ENCODE measurements around the gene KCNH2. TPM values are rescaled to one million over a fixed set of nuclear protein-coding genes. Genes with fewer than 3 reads are reported as not detected.

KCNH2 gene
- total RNA-seq, 1 donor from 2014 or later: 0.99 TPM

- DNase-seq: no peak
Observed at GRCh38 chr7:150994838-150995510, 16.9 kb upstream of the KCNH2 start.

DNA sequence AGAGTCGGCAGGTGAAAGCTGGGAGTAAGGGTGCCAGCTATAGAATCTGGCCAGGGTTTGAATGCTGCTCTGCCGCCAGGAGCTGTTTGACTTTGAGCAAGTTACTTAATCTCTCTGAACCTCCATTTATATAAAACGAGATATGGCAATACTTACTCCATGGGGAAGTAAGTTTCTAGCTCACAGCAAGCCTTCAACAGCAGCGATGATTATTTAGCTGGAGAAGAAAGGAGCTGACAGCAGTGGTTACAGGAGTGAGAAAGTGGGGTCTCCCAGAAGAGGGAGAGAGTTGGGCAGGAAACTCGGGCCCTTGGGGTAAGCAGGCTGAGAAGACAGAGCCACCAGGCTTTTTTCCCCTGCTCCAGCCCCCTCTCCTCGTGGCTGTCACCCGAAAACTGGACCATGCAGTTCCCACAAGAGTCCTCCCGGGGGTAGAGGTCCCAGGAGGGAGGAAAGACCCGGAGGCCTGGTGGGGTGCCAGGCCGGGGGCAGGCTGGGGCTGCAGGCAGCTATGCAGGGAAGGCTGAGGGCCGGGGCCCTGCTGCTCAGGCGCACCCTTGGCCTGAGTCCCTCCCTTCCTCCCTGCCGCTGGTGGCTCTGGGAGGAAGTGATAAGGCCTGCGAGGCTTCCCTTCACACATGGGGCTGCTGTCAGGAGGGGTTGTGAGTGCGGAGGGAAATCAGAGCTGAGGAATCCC lies 16.2 kb upstream of the KCNH2 start:
- DNase-seq: no peak

GRCh38 chr7:150993511-150993910 lies 15.4 kb upstream of the KCNH2 start:
- DNase-seq: no peak

- DNase-seq: peak; percentile 25
Observed at GRCh38 chr7:150992833-150993302, 14.7 kb upstream of the KCNH2 start.

DNA sequence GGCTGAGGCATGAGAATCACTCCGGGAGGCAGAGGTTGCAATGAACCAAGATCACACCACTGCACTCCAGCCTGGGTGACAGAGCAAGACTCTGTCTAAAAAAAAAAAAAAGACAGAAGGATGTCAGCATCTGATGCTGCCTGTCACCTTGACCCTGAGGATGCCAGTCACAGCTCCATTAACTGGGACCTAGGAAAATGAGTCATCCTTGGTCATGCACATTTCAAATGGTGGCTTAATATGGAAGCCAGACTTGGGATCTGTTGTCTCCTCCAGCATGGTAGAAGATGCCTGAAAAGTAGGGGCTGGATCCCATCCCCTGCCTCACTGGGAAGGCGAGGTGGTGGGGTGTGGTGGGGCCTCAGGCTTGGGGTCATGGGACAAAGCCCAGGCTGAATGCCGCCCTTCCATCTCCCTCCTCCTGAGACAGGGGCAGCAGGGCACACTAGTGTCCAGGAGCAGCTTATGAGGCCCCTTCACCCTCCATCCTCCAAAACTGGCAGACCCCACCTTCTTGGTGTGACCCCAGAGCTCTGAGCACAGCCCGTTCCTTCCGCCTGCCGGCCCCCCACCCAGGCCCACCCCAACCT lies 14.0 kb upstream of the KCNH2 start:
- DNase-seq: no peak

DNA sequence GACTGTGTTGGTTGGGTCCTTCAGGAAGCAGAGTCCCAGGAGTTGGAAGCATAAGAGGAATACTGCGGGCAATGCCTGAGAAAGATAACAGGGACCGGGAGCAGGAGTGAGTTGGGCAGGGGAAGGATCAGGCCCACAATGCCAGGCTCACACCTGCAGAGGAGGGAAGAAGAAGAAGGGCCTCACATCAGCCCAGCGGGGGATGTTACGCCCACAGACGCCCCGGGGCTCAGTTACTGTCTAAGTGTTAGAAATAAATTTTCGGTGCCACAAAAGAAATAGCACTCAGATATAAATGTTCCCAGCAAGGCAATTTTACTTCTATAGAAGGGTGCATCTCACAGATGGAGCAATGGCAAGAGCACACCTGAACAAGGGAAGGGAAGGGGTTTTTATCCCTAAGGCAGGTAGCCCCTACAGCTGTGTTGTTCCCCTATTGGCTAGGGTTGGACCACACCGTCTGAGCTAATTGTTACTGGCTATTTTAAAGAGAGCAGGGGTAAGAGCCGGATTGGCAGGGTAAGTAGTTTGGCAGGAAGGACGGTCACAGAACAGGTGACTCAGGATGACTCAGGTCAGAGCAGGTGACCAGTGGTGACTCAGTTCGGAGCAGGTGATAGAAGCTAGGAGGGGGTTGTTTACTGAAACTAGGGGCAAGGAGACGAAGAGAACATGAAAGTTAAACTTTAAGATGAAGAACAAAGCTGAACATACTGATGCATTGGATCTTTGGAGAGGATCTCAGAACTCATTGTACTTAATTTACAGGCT lies 12.5 kb upstream of the KCNH2 start, which contains the start of gene NOS3:
NOS3 (plus strand) TSS at position 602 of the 771 bp plus-strand sequence. CDS start 2,787 bp downstream, outside the sequence.
- DNase-seq: no peak

- no peak for DNase-seq
Observed at GRCh38 chr7:150989456-150989855, 11.3 kb upstream of the KCNH2 start.

GRCh38 chr7:150988230-150989226 lies 10.4 kb upstream of the KCNH2 start:
- peak; percentile 73 for DNase-seq

DNA sequence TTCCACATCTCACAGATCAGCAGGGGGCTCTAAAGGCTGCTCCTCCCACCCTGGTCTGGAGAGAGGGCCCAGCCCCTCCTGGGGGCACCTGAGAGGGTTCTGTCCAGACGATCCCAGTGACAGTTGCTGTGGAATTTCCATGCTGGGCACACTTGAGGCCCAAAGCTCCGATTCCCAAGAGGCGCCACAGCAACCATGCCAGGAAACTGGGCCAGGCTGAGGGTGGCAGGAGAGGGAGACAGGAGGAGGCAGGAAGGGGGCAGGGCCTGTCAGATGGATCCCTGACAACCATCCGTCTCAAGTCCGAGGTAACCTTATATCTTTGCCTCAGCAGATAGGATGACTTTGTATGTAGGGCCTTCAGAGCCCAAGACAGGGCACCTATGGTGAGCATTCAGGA lies 8.4 kb upstream of the KCNH2 start:
- DNase-seq: no peak

- DNase-seq: no peak
Observed at GRCh38 chr7:150986099-150986512, 8.0 kb upstream of the KCNH2 start.

DNA sequence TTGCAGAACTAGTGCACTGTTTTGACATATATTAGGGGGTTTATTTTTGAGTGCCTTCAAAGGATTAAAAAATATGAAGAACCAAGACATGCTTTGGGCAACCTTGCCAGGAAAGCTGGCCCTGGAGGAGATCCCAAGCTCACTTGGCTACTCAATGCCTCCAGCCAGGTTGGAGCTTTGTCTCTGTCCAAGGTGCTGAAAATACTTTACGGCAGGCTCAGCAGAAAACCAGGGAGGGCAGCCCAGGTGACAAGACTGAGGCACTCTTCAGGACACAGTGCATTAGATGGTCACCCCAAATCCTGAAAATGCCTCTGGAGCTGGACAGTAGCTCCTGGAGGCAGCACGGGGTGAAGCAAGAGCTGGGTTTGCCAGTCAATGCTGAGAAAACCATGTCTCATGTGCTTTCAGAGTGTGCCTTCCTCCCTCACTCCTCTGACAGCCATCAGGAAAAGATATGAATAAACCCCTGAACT lies 5.8 kb upstream of the KCNH2 start:
- no peak for DNase-seq

- DNase-seq: no peak
Observed at GRCh38 chr7:150982351-150982750, 4.2 kb upstream of the KCNH2 start.

GRCh38 chr7:150981644-150982043 lies 3.5 kb upstream of the KCNH2 start:
- no peak for DNase-seq

- DNase-seq: no peak
Observed at GRCh38 chr7:150980663-150981062, 2.5 kb upstream of the KCNH2 start.

GRCh38 chr7:150979713-150980390 lies 1.7 kb upstream of the KCNH2 start:
- DNase-seq: no peak

DNA sequence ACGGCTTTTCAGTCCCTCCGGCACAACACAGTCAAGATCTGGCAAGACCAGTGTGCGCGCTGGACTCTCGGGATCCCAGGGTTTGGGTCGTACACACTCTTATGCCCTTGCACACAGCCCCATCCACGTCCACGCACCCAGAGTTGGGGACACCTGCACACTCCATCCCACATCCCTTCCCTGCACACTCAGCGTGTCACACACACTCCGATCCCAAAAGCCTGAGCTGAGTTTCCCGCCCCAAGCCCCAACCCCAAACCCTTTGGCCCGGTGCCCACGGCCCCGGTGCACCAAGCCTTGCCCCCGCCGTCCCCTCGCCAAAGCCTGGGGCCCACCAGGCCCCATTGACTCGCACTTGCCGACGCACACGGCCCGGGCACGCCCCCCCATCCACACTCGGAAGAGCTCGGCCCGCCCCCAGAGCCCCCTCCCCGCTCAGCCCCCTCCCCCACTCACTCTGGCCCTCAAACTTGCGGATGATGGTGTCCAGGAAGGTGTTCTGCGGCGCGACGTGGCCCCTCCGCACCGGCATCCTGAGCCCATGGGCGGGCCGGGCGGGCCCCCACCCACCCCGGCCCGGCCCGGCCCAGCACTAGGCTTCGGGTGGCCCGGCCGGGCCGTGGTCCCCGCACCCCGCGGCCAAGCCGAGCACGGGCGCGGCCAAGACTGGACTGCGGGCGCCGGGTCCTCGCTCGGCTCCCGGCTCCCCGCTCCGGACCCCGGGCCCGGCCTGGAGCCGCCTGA lies 567 bp downstream of the KCNH2 start:
- DNase-seq: no peak

GRCh38 chr7:150976529-150977381 lies 1.4 kb downstream of the KCNH2 start:
- no peak for DNase-seq

DNA sequence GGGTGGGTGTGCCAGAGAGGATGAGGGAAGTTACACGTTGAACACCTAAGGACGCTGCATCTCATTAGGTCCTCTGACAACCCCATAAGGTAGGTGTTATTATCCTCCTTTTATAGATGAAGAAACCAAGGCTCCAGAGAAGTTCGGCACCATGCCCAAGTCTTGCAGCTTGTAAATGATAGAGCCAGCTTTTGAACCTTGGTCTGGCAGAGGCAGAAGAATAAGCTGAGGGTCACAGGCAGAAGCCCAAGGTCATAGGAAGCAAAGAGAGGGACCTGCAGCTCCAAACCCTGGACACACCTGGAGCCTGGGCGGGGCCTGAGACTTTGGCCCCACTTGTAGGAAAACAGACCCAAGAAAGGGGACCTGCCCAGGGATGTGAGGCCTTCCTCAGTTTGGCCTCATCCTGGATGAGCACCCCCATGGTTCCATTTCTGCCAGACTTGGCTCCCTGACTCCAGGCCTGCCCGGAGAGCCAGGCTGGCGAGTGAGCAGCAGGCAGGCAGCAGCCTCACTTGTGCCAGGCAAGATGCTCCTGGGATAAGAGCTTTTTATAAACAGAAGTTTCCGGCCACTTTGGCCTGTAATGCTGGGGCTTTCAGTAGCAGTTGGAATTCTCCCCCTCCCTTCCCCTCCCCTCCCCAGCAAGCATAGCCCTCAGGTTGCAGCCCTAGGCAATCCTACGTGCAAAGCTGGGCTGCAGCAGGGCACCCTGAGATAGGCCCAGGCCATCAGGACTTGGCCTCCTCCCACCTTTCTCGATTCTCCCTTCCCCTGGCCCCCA lies 2.4 kb downstream of the KCNH2 start:
- DNase-seq: no peak
